ENCODE measurements around the gene ACYP2. TPM values are rescaled to one million over a fixed set of nuclear protein-coding genes. Genes with fewer than 3 reads are reported as not detected.
"Not testable (repeated sequence)": the region's sequence is repeated elsewhere in the genome, so short reads cannot be mapped to it uniquely, and the experiment has no call there.

Gene ACYP2
- total RNA-seq, 1 donor from 2014 or later = 76.7 TPM

DNA sequence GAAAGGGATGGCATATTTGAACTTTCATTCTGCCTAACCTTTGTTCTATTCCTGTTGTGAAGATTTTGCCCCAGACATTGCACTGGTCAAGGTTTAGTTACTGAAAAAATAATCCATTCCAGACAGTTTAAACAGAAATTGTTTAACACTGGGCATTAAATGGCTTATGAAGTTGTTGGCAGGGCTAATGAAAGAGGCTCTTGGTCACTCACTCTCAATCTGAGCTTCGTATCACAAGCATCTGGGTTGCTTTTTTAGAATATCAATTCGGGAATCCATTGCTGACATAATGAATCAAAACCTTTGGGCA, 8.0 kb upstream of the ACYP2 start:
- Histone ChIP-seq H3K4me3 (no peak overlapping the region), H3K4me1 (peaks cover 7% of the 10 kb centered on the region), H3K27ac (replicated peaks) (no peak overlapping the region), H3K27me3 (ENCODE audit: low read depth) (no peaks in the 10 kb centered on the region), H3K36me3 (no peaks in the 10 kb centered on the region), H3K9me3 (replicated peaks) (no peaks in the 10 kb centered on the region)
- TF ChIP-seq, protein P1, sequence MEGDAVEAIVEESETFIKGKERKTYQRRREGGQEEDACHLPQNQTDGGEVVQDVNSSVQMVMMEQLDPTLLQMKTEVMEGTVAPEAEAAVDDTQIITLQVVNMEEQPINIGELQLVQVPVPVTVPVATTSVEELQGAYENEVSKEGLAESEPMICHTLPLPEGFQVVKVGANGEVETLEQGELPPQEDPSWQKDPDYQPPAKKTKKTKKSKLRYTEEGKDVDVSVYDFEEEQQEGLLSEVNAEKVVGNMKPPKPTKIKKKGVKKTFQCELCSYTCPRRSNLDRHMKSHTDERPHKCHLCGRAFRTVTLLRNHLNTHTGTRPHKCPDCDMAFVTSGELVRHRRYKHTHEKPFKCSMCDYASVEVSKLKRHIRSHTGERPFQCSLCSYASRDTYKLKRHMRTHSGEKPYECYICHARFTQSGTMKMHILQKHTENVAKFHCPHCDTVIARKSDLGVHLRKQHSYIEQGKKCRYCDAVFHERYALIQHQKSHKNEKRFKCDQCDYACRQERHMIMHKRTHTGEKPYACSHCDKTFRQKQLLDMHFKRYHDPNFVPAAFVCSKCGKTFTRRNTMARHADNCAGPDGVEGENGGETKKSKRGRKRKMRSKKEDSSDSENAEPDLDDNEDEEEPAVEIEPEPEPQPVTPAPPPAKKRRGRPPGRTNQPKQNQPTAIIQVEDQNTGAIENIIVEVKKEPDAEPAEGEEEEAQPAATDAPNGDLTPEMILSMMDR (IDR thresholded peaks at IDR 0.05; ENCODE audit: borderline replicate concordance) = no peak
- DNase-seq = no peak
- intact Hi-C loops (cut with micrococcal nuclease) = loop anchor here (10.0 kb wide), 1 partner anchor 727 kb away; no protein-coding TSS in a partner anchor

DNA sequence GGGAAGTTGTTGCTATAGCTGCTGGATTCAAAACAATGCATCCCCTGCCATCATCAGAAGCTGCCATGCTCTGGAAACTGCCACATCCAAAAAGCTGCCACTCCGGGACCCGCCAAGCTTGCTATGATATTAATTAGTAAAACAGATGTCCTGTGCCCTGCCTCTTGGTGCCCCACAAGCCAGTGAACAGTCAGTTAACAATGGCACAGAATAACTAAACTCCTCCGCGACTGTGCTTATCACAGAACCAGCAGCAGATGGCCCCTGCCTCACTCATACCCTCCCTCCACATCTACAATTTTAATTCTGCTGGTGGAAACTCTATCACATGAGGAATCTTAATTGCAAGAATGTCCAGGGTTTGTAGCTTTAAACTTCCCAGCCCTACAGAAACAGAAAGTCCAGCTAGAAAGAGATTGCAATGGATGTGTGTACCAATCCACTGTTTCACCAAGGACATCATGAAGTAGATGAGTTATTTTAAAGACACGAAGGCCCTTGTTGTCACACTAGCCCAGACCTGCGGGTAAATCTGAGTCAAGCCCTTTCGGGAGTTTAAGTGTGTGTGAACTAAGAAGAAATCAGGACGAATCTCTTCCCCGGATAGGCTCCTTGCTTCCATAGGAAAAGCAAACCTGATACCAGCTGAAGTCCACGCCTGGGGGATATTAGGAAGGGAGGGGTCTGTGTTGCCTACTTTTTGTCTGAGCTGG, 7.4 kb upstream of the ACYP2 start:
- TF ChIP-seq, protein P1 (IDR thresholded peaks at IDR 0.05; ENCODE audit: borderline replicate concordance) = no peak
- H3K27me3 ChIP-seq (ENCODE audit: low read depth) = no peaks in the 10 kb centered on the region
- H3K4me1 ChIP-seq = peaks cover 7% of the 10 kb centered on the region
- no peak overlapping the region for H3K27ac ChIP-seq (replicated peaks)
- intact Hi-C loops (cut with micrococcal nuclease) = loop anchor here (10.0 kb wide), 1 partner anchor 727 kb away; no protein-coding TSS in a partner anchor
- H3K4me3 ChIP-seq = no peak overlapping the region
- H3K9me3 ChIP-seq (replicated peaks) = no peaks in the 10 kb centered on the region
- H3K36me3 ChIP-seq = no peaks in the 10 kb centered on the region
- no peak for DNase-seq

DNA sequence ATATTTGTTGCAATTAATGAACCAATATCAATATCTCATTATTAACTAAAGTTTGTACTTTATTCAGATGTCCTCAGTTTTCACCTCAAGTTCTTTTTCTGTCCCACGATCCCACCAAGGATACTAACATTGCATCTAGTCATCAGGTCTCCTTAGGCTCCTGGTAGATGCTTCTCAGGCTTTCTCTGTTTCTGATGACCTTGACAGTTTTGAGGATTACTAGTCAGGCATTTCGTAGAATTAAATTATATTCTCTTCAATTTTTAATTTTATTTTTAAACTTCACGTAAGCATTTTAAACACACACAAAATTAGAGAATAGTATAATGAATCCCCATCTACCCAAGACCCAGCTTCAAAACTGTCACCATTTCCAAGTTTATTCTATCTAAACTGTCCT, 5.6 kb upstream of the ACYP2 start:
- Histone ChIP-seq H3K4me1 (peaks cover 6% of the 10 kb centered on the region), H3K9me3 (replicated peaks) (no peaks in the 10 kb centered on the region), H3K27ac (replicated peaks) (no peak overlapping the region), H3K27me3 (ENCODE audit: low read depth) (no peaks in the 10 kb centered on the region), H3K4me3 (no peak overlapping the region), H3K36me3 (no peaks in the 10 kb centered on the region)
- intact Hi-C loops (cut with micrococcal nuclease) = loop anchor here (10.0 kb wide), 1 partner anchor 725 kb away; no protein-coding TSS in a partner anchor
- TF ChIP-seq, protein P1 (IDR thresholded peaks at IDR 0.05; ENCODE audit: borderline replicate concordance) = no peak
- no peak for DNase-seq

DNA sequence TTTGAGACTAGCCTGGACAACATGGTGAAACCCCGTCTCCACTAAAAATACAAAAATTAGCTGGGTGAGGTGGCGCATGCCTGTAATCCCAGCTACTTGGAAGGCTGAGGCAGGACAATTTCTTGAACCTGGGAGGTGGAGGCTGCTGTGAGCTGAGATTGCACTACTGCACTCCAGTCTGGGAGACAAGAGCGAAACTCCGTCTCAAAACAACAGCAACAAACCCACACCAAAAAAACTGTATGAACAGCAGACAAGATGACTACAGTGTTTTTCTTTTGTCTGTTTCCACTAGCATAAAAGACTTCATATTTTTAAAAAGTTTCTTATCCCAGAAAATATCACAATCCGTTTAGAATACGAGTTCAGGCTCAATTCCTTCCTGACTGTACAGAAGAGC, 936 bp upstream of the ACYP2 start:
- H3K27me3 ChIP-seq (ENCODE audit: low read depth); intact Hi-C loops (cut with micrococcal nuclease); H3K9me3 ChIP-seq (replicated peaks); H3K36me3 ChIP-seq; DNase-seq: not testable (repeated sequence)
- H3K4me3 ChIP-seq = peak overlapping the region; percentile 75
- H3K4me1 ChIP-seq = peaks cover 18% of the 10 kb centered on the region
- H3K27ac ChIP-seq (replicated peaks) = peak overlapping the region; percentile 96

DNA sequence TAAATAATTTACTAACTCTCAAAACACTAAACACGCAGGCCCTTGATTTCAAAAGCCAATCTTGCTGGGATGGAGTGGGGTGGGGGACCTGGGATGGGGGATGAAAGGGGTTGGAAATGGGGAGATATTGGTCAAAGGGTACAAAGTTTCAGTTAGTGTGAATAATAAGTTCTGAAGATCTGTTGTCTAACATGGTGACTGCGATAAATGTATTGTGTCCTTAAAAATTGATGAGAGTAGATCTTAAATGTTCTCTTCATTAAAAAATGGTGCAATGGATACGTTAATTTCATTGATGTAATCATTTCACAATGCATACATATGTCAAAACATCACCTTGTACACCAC, 505 bp upstream of the ACYP2 start:
- Histone ChIP-seq H3K9me3 (replicated peaks) (peaks cover 6% of the 10 kb centered on the region), H3K36me3 (no peaks in the 10 kb centered on the region), H3K4me1 (peaks cover 18% of the 10 kb centered on the region), H3K4me3 (peak overlapping the region; percentile 75), H3K27ac (replicated peaks) (peak overlapping the region; percentile 96), H3K27me3 (ENCODE audit: low read depth) (no peaks in the 10 kb centered on the region)
- intact Hi-C loops (cut with micrococcal nuclease) = no loop called here
- no peak for DNase-seq
- TF ChIP-seq, protein P1 (IDR thresholded peaks at IDR 0.05; ENCODE audit: borderline replicate concordance) = no peak

DNA sequence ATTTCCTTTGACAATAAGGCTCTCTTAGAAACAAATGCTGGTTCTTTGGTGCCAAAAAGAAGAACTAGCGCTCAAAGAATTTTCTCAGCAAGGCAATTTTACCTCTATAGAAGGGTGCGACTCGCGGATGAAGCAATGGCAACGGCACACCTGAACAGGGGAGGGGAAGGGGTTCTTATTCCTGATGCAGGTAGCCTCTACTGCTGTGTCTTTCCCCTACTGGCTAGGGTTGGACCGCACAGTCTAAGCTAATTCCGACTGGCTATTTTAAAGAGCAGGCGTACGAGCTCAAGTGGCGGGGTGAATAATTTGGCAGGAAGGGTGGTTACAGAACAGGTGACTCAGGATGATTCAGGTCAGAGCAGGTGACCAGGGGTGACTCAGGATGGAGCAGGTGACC, 1.2 kb downstream of the ACYP2 start:
- H3K27me3 ChIP-seq (ENCODE audit: low read depth); intact Hi-C loops (cut with micrococcal nuclease); DNase-seq; H3K36me3 ChIP-seq: not testable (repeated sequence)
- H3K9me3 ChIP-seq (replicated peaks) = peaks cover 15% of the 10 kb centered on the region
- H3K4me1 ChIP-seq = peaks cover 22% of the 10 kb centered on the region
- H3K4me3 ChIP-seq = peak overlapping the region; percentile 75
- H3K27ac ChIP-seq (replicated peaks) = peak overlapping the region; percentile 96
